HUDEP-2 (cell line): Measurements from ENCODE around the gene CNOT10.
"Not testable (repeated sequence)": the region's sequence is repeated elsewhere in the genome, so short reads cannot be mapped to it uniquely, and the experiment has no call there.

Source experiments
- DNase-seq, 76 experiments: peaks; one replicate each; lab custom pipeline; 2025; ENCODE audit not compliant: unreplicated experiment in 76 of 76; lab: John Stamatoyannopoulos, UW

Gene CNOT10

DNA sequence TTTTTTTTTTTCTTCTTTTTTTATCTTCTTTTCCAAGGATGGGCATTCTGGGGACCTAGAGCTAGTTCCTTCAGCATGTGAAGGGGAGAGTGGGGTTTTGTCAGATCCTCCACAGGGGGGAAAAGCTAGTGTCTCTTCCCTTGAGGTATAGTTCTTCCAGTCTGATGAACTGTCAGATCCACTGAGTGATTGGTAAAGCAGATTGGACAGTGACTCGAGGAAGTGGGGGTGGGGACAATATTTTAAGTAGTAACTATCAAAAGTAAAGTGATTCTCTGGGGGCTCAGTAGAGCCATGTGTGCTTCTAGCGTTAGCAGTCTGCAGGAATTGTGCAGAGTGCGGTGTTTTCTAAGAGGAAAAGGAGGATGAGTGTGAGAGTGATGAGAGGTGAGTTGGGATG, 70.8 kb downstream of the CNOT10 start:
- DNase-seq = no peak

DNA sequence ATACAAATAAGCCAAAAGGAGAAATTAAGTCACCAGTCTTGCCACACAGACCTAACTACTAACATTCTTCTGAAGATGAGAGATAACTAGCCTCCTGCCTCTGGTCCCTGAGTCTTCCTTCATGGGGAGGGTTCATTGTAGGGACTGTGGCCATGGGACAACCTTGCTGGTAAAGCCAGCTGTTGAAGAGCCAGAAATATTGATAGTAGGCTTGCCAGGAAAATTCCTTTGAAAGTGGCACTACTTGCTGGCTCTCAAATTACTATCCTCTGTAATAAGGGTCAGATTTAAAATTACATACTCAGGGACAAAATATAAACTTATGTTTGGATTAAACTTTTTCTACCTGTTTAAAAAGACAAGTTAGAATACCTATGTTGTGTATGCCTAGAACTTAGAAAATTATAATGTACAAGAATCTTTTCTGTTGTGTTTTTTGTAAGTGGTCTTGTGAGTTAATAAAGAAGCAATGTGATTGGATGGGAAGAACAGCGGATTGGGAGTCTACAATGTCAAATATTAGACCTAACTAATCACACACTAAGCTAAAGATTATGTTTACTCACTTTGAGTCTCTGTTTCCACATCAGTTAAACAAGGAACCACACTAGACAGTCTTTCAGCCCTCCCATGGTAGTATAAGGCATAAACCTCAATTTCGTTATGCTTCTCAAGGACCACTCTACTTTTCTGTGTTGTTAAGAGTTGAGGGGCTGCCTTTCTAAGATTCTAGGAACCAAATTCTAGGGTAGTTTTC, 72.8 kb downstream of the CNOT10 start:
- DNase-seq = no peak

- DNase-seq = no peak
Observed at GRCh38 chr3:32758375-32758753, 73.4 kb downstream of the CNOT10 start.

DNA sequence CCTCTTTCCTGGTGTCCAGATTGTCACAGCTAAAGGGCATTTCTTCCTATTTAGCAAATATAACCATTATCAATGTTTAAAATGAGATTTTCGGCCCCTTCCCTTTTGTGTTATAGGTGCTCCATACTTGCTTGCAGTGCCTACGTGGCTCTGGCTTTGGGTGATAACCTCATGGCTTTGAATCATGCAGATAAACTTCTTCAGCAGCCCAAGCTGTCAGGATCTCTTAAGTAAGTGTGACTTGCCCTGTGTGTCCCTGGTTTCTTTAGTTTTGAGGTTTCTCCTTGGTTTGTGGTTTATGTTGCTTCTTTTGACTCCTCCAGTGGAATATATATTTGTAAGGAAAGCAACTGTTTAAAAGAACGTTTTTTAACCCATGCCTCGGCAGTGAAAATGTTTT, 74.4 kb downstream of the CNOT10 start:
- DNase-seq = peak in 2 of 76 experiments; percentile 3 to 18

DNA sequence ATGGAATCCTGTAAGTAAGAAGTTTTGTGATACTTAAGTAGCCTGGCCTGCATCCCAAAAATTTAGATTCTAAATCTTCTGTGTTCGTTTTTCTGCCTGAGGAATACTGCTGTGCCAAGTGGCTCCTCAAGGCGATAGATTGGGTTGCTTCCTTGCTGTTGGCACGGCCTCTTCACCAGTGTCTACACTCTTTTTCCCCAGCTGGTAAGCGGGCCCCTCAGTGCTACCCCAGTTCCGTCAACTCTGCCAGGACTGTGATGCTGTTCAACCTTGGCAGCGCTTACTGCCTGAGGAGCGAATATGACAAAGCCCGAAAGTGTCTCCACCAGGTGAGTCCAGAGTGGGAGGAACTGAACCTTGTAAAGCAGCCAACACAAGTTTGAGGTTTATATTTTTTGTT, 79.5 kb downstream of the CNOT10 start:
- no peak for DNase-seq

DNA sequence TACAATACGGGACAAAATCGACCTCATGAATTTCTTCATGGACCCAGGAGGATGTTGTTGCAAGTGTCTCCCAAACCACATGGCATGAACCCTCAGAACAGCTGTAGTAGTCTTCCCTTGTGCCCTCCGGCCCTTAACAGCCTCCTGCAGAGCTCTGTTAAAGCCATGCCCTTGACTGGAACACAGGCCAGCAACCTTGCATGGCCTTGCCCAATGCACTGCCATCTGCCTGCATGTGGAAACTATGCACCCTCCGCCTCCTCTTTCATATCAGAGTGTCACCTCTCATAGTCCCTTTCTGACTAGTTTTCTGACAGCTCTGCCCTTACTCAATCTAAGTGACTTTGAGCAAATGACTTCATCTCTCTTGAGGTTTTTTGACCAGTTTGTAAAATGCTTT, 93.4 kb downstream of the CNOT10 start:
- DNase-seq = peak in 5 of 76 experiments; percentile 4 to 22 (median 6)

DNA sequence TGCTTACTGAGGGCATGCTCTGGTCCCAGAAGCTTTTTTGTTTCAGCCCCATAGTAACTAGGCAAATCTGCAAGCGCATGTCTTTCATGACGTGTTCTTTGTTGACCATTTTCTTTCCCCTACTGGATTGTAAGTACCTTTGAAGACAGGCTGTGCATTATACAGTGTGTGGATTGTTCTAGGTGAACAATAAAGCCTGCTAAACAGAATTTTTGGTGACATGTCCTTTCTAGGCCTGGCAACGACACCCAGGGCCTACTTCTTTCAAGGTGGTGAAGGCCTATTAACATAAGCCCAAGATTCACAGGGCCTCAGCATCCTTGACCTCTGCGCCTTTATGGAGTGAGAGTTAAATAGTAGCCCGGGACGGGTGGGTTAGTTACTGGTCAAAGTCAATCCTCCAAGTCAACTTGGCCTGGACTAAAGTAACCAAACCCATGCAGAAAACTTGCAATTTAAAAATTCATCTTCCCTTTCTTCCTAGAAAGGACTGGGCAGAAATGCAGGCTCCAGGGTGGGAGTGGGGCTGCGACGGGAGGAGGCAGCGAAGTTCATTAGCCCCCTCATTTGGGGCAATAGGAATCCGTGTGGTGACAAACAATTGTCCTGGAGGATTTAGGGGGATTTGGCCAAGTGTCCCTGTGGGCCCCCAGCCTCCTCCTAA, 95.2 kb downstream of the CNOT10 start:
- no peak for DNase-seq

DNA sequence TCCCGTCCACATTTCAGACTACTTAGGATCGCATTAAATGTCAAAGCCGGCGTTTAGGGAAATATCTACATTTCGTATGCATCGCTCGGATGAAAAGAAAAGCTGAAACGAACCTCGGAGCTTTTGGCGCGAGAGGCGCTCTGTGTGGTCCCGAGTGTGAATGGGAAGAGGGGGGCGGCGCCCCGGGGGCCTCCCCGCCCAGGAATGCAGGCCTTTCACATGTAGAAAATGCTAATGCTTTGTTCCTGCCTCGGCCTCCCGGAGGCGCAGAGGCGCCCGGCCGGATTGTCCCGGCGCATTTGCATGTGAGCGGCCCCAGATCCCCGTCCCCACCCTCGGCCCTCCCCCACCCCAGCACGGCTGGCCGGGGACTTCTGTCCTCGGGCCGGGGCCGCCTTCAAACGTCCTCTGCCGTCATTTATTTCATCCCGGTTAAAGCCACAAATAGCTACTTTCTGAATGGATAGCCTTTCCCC, 95.8 kb downstream of the CNOT10 start:
- DNase-seq = peak in 61 of 76 experiments; percentile 2 to 66 (median 43)

GRCh38 chr3:32781211-32781968, 96.4 kb downstream of the CNOT10 start:
- DNase-seq = peak in 74 of 76 experiments; percentile 5 to 79 (median 65)

GRCh38 chr3:32781969-32782270, 96.9 kb downstream of the CNOT10 start:
- DNase-seq = not testable (repeated sequence)

GRCh38 chr3:32782407-32782806, 97.4 kb downstream of the CNOT10 start:
- no peak for DNase-seq

- DNase-seq = no peak
Observed at GRCh38 chr3:32791833-32792232, 106.8 kb downstream of the CNOT10 start.

DNA sequence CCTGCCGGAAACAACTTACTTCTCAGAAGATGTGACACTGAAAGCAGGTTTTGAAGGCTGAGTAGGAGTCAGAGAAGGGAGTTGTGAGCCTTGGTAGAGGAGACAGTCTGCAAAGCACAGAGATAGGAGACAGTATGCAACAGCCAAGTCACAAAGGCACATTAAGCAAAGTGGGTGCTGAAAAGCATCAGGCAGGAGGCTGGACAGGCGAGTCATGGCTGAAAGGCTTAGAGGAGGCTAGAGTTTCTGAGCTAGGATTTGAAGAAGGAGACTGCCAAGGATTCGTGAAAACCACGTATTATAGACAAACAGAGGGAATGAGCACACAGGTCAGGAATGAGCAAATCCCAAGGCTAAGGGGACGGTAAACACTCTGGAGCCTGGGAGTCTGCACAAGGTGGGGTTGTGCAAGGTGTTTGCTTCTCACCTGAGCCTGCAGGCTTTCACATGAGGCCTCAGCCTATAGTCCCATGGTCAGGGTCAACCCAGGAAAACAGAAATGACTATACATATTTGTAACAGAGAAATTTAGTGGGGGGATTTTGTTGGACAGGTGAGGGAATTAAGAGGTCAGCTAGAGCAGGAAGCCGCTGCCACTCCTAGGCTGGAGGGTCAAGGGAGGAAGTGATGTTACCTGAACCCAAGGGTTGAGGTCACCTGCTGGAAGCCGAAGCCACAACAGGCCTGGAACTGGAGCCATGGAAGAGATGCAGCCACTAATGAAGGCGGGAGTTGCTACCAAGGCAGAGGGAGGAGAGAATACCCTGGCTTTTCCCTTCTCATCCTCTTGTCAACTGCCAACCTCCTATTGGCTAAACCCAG, 109.7 kb downstream of the CNOT10 start:
- no peak for DNase-seq

GRCh38 chr3:32796384-32796950, 111.5 kb downstream of the CNOT10 start:
- DNase-seq = not testable (repeated sequence)

GRCh38 chr3:32797776-32798175, 112.8 kb downstream of the CNOT10 start:
- no peak for DNase-seq

DNA sequence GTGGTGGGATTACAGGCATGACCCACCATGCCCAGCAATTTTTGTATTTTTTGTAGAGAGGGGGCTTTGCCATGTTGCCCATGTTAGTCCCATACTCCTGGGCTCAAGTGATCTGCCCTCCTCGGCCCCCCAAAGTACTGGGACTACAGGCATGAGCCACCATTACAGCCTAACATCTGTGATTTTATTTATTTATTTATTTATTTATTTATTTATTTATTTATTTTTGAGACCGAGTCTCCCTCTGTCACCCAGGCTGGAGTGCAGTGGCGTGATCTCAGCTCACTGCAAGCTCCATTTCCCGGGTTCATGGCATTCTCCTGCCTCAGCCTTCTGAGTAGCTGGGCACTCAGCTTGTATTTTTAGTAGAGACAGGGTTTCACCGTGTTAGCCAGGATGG, 116.5 kb downstream of the CNOT10 start:
- DNase-seq = not testable (repeated sequence)

DNA sequence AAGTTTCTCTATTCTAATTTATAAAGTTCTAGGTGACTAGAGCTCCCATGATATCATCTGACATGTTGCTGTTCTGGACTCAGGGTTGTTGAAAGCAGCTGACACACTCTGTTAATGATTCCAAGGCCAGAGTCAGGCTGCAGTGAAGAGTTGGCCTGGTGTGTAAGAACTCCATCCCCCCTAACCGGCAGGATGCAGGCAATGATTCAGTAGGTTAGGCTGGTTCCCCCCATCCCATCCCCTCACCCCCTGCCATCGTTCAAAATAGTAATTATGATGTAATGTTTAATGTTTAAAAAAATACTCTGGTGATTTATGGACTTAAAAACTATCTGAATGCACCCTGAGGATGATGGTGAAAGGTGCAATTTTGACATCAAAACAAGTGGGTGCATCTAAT, 128.2 kb downstream of the CNOT10 start:
- DNase-seq = no peak

- no peak for DNase-seq
Observed at GRCh38 chr3:32814361-32814760, 129.4 kb downstream of the CNOT10 start.

DNA sequence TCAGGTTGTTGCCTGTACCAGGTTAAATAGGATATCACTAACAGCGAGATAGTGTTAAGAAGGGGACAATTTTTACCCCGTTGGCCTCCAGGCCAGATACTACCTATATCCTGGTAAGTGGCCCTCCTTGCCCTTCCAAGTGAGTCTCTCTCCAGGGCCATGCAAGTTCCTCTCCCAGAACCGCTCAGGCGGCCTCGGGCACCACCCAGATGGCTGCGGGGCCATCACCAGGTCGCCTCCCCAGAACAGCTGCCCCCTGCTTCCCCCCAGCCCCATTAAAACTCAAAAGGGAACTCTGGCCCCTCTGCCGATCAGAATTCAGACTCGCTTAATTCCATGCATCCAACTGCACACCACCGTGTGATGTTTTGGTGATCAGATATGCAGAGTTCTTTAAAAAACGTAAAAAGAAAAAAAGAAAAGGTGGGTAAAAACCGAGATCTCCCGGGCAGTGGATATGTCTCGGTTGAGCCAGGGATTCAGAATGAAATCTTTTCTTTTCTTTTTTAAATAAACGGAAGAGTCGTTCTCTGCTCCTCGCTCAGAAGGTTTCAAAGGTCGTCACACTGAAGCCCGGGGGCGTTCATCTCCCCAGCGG, 131.0 kb downstream of the CNOT10 start:
- DNase-seq = peak in 2 of 76 experiments; percentile 4 to 7
